Stimulated activated CD8-positive, alpha-beta memory T cell treated with anti-CD3 and anti-CD28 coated beads, Interleukin-12 subunit alpha, Interleukin-12 subunit beta, amount 100 ng/mL, for 1 hour (primary cell): ENCODE data around the gene S100A7A.
"Not testable (repeated sequence)": the region's sequence is repeated elsewhere in the genome, so short reads cannot be mapped to it uniquely, and the experiment has no call there.

ENCODE experiments used
- DNase-seq: peaks from one replicate; pipeline ENCODE4 v3.0.0-alpha.2; 2020; ENCODE audit warnings: low read depth

The S100A7A gene

GRCh38 chr1:153459655-153460054 is 43.3 kb downstream of the S100A7A start:
- no peak for DNase-seq

DNA sequence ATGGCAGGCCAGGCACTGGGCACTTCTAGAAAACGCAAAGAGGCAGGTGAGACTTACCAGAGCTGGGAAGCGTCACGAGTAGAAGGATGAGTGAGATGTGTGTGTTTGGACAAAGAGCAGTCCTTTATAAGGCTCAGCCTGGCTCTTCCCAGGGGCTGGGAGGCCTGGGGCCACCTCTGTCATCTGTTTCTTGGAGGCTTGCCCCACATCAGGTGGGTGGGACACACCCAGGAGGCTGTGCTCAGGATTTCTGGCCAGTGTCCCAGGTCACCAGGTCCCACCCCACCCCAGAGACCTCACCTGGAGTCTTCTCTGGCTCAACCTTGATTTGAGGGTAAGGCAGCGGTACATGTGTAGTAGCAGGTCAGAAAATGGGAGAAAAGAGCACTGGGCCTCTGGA is 44.2 kb downstream of the S100A7A start, which contains the start of gene S100A7:
Gene S100A7 (minus strand): TSS at position 101 of the 400 bp plus-strand sequence. CDS start 1,638 bp downstream, outside the sequence.
- DNase-seq = no peak

DNA sequence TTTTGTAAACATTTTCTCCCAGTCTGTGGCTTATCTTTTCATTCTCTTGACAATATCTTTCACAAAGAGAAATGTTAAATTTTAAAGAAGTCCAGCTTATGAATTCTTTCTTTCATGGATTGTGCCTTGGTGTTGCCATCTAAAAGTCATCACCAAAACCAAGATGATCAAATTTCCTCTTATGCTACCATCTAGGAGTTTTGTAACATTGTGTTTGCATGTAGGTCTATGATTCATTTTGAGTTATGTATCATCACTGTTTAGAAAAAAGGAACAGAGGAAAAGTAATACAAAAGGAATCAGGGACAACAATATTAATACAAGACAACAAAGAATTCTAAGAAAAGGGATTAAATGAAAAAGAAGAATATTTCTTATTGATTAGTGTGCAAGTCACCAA is 46.4 kb downstream of the S100A7A start:
- not testable (repeated sequence) for DNase-seq

DNA sequence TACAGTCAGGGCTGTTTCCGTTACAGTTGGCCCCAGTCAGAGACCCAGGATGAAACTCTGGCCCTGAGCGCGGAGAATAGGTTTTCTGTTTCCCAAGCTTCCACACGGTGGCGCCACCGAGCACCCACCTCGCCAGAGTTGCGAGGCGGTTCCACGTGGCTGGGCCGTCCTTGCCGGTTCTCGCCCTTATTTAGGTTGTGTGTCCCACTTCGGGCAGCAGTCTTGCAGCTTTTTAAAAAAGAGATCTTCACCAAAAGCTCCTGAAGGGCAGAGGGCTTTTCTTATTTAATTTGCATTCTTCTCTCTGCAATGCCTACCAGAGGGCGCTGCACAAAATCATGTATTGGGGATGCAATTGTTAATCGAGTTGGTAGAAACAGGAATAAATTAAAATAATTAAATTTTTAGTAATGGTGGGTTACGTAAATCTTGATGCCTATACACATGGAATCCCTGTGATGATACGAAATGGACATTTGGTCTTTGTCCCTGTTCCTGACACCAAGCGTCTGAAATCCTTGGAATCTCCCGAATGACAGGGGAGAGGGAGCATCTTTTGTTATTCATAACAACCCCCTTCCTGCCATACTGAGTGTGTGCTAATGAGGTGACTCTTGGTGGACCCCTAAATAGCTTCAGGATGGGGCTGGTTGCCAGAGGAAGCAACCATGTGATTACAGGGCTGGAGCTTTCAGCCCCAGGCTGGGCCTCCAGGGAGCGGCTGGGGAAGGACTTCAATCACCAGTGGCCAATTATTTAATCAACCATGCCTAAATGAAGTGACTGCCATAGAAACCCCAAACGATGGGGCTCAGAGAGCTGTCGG is 49.7 kb downstream of the S100A7A start:
- peak; percentile 32 for DNase-seq

- DNase-seq = no peak
Measured at GRCh38 chr1:153466908-153467307, 50.6 kb downstream of the S100A7A start.

DNA sequence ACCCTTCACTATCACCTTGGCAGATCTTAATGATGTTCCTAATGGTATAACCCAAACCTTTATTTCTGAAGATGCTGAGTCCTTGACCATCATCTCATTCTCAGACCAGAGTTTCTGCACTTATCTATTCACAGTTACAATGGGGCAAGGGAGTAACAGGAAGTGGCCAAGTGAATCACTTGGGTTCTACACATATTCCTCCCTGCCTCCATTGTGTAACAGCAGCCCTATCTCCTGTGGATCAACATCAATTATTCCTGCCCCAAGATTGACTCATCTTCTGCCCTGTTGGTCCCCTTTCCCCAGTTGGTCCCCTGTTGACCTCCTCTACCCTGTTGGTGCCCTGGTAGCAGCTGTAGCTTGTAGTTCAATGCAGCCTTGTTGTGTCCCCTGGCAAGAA is 54.4 kb downstream of the S100A7A start:
- no peak for DNase-seq
